ENCODE results near the gene CDK5RAP1.

CDK5RAP1 gene

DNA sequence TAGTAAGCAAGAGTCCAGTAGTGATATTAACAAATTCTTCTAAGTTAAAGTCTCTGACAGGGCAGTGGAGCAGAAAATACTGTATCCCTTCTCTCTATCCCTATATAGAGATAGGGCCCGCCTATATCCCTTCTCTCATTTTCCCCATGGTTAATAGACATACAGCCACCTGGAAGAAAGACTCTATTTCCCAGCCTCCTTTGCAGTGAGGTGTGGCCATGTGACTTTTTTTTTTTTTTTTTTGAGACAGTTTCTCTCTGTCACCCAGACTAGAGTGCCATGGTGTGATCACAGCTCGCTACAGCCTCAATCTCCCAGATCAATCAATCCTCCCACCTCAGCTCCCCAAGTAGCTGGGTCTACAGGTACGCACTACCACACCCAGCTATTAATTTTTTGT is 16.7 kb upstream of the CDK5RAP1 start:
- in situ Hi-C loops (cut with HindIII; ENCODE audit: low sequenced_read_pairs): no loop called here
- no peak for DNase-seq (ENCODE audit: low read depth, low spot score)
- TF ChIP-seq, protein P1, sequence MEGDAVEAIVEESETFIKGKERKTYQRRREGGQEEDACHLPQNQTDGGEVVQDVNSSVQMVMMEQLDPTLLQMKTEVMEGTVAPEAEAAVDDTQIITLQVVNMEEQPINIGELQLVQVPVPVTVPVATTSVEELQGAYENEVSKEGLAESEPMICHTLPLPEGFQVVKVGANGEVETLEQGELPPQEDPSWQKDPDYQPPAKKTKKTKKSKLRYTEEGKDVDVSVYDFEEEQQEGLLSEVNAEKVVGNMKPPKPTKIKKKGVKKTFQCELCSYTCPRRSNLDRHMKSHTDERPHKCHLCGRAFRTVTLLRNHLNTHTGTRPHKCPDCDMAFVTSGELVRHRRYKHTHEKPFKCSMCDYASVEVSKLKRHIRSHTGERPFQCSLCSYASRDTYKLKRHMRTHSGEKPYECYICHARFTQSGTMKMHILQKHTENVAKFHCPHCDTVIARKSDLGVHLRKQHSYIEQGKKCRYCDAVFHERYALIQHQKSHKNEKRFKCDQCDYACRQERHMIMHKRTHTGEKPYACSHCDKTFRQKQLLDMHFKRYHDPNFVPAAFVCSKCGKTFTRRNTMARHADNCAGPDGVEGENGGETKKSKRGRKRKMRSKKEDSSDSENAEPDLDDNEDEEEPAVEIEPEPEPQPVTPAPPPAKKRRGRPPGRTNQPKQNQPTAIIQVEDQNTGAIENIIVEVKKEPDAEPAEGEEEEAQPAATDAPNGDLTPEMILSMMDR (IDR thresholded peaks at IDR 0.05; ENCODE audit: low read depth, low read length): no peak
- no peak overlapping the region for H3K4me3 ChIP-seq (ENCODE audit: low read depth, low read length)

- peak; percentile 38 for DNase-seq (ENCODE audit: low read depth, low spot score)
- TF ChIP-seq, protein P1 (IDR thresholded peaks at IDR 0.05; ENCODE audit: low read depth, low read length): peak; percentile 60
- in situ Hi-C loops (cut with HindIII; ENCODE audit: low sequenced_read_pairs): no loop called here
- H3K4me3 ChIP-seq (ENCODE audit: low read depth, low read length): no peak overlapping the region
Measured at GRCh38 chr20:33415948-33416347, 14.6 kb upstream of the CDK5RAP1 start.

DNA sequence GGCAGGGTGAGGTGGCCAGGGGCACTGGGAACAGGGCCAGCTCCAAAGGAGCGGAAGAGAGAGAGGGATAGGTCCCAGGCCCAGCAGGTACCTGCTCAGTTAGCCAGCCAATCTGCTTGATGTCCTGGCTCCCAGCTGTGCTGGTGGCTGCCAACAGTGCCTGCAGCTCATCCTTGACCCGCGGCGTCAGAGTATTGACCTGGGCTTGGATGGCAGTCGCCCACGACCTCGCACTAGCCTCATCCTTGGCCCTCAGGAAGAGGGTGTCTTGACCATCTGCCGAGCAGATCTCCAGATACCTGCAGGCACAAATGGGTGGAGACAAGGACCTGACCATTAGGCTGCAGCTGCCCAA is 11.1 kb upstream of the CDK5RAP1 start:
- TF ChIP-seq, protein P1 (IDR thresholded peaks at IDR 0.05; ENCODE audit: low read depth, low read length): no peak
- in situ Hi-C loops (cut with HindIII; ENCODE audit: low sequenced_read_pairs): no loop called here
- DNase-seq (ENCODE audit: low read depth, low spot score): no peak
- H3K4me3 ChIP-seq (ENCODE audit: low read depth, low read length): no peak overlapping the region

DNA sequence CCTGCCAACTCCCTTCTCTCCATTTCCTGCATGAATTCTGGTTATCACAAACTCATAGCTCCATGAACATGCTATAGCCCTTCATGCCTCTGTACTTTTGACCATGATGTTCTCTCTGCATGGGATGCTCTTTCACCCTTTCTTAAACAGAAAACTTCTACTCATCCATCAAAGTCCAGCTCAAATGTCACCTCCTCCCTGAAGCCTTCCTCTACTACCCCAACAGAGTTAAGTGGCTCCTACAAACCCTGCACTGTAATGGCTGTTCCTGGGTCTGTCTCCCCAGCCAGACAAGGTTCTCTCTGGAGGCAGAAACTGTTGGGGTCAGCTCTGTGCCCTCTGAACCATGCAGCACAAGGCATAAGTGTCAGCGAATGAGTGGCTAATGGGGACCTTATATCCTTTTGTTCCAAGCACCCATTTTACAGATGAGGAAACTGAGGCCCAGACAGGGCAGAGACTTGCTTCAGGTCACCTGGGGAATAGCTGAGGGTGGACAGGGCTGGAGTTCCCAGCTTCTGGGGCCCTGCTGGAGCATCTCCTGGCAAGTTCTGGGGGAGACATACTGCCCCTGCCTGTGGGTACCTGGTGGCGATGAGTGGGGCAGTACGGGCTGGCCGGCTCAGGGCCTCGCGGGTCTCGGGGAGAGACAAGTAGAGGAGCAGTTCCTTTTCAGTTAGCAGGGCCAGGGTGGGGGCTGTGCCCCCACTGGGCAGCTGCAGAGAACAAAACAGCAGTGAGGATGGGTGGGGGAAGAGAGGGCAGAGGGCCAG is 10.6 kb upstream of the CDK5RAP1 start:
- in situ Hi-C loops (cut with HindIII; ENCODE audit: low sequenced_read_pairs): no loop called here
- TF ChIP-seq, protein P1 (IDR thresholded peaks at IDR 0.05; ENCODE audit: low read depth, low read length): no peak
- no peak for DNase-seq (ENCODE audit: low read depth, low spot score)
- H3K4me3 ChIP-seq (ENCODE audit: low read depth, low read length): no peak overlapping the region

DNA sequence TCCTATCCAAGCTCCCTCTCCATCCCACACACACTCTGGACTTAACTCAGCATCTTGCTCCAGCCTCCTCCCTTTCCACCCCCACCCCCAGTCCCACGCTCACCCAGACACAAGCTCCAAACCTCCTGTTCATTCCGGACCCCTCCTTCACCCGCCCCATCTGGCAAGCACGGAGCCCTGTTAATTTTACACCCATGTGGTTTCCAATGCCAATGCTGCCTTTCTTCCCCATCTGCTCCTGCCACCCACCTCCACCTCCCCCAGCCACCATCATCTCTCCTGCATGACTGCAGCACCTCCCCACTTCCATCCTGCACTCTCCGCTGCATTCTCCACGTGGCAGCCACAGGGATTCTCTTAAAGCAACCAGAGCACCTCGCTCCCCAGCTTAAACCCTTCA is 9.9 kb upstream of the CDK5RAP1 start:
- TF ChIP-seq, protein P1 (IDR thresholded peaks at IDR 0.05; ENCODE audit: low read depth, low read length): no peak
- H3K4me3 ChIP-seq (ENCODE audit: low read depth, low read length): no peak overlapping the region
- DNase-seq (ENCODE audit: low read depth, low spot score): no peak
- in situ Hi-C loops (cut with HindIII; ENCODE audit: low sequenced_read_pairs): no loop called here

DNA sequence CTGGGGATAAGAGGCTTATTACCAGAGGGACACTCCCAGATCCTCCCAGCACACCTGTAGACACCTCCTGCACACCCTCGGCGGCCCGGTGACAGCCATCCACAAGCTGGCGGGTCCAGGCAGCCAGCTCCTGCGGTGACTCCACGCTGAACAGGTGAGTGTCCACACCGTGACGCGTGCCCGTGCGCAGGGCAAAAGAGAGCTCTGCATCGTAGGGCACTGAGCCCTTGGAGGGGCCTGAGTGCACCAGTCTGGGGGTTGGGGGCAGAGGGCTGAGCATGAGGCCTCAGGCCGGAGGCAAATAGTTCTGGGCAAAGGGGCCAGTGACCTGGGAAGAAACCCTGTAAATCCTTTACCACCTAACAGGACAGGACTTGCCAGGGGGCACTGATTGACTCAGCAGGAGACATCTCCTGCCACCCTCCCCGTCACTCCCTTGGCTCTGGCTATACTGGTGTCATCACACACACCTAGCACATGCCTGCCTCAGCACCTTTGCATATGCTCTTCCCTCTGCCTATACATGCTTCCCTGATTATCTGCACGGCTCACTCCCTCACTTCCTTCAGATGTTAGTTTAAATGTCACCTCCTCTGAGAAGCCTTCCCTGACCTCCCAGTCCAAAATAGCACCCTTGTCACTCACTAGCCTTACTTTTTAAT is 8.9 kb upstream of the CDK5RAP1 start:
- in situ Hi-C loops (cut with HindIII; ENCODE audit: low sequenced_read_pairs): no loop called here
- no peak for DNase-seq (ENCODE audit: low read depth, low spot score)
- no peak overlapping the region for H3K4me3 ChIP-seq (ENCODE audit: low read depth, low read length)
- TF ChIP-seq, protein P1 (IDR thresholded peaks at IDR 0.05; ENCODE audit: low read depth, low read length): no peak

Data from astrocyte of the spinal cord (primary cell).